ENCODE measurements around the gene KCP.
A peak's percentile ranks its signal among the peaks of the same experiment; 100 is the strongest.

The KCP gene

GRCh38 chr7:128872394-128872824 lies 38.1 kb downstream of the KCP start:
- DNase-seq (ENCODE audit: low spot score), result no peak

- DNase-seq (ENCODE audit: low spot score), result peak; percentile 47
Measured at GRCh38 chr7:128871050-128871449, 39.5 kb downstream of the KCP start.

DNA sequence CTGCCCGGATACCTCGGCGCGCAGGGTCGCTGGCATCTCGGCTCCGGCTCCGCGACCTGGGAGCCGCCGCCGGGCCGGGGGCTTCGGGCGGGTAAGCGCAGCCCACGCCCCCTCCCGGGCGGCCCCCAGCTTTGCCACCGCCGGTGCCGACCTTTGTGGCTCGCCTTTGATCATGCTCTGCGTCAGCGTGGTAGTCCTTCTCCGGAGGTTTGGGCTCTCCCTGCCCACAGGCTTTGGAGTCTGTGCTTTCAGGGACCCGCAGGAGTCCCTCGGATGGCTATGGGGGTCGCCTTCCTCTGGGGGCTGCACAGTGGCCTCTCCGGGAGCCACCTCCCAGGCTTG lies 40.6 kb downstream of the KCP start:
- no peak for DNase-seq (ENCODE audit: low spot score)

- peak; percentile 59 for DNase-seq (ENCODE audit: low spot score)
Measured at GRCh38 chr7:128869138-128869943, 41.2 kb downstream of the KCP start.

DNA sequence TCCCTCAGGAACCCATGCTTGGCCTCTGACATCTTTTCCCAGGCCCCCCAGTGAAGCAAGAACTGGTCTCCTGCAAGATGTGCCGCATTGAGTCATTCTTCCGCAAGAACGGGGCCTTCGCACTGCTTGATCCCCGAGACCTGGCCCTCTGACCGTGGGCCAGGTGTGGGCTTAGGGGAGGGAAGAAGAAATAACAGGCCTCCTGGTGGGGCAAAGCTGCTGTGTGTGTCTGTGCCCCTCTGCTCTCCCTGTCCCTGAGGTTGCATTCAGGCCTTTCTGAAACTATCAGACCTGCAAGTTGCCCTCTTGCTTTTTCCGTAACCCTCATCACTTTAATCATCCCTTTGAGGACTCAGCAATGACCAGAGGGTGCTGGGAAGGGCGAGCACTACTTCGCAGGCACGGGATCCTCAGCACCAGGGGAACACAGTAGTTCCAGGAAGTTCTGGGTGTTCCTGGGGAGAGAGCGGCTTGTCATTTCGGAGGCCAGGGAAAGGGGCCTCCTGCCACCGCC lies 41.8 kb downstream of the KCP start:
- no peak for DNase-seq (ENCODE audit: low spot score)

- DNase-seq (ENCODE audit: low spot score), result no peak
Measured at GRCh38 chr7:128867842-128868623, 42.5 kb downstream of the KCP start.

DNA sequence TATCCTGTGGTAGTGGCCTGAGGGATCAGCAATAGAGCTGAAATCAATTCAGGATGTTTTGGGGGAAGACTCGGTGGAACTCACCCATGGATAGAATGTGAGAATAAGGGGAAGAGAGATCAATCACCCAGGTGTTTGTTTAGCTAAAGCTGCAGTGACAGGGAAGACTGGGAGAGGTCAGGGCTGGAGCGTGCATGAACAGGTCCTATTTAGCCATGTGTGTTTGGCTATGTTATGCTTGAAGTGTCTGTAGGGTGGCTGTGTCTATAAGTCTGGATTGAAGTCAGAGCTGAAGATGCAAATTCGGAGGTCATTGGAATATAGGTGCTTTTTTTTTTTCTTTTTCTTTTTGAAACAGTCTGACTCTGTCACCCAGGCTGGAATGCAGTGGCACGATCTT lies 43.3 kb downstream of the KCP start:
- no peak for DNase-seq (ENCODE audit: low spot score)

- DNase-seq (ENCODE audit: low spot score), result no peak
Measured at GRCh38 chr7:128865996-128866877, 44.3 kb downstream of the KCP start.

GRCh38 chr7:128865303-128865702 lies 45.2 kb downstream of the KCP start:
- no peak for DNase-seq (ENCODE audit: low spot score)

- peak; percentile 55 for DNase-seq (ENCODE audit: low spot score)
Measured at GRCh38 chr7:128863433-128863989, 47.0 kb downstream of the KCP start.

GRCh38 chr7:128862571-128863432 lies 47.7 kb downstream of the KCP start, which contains the start of gene ATP6V1F:
Gene ATP6V1F, plus strand, starts transcription at chr7:128862856. Its CDS starts 49 bp downstream, at chr7:128862905.
- peak; percentile 99 for DNase-seq (ENCODE audit: low spot score)

GRCh38 chr7:128861957-128862570 lies 48.4 kb downstream of the KCP start:
- no peak for DNase-seq (ENCODE audit: low spot score)

DNA sequence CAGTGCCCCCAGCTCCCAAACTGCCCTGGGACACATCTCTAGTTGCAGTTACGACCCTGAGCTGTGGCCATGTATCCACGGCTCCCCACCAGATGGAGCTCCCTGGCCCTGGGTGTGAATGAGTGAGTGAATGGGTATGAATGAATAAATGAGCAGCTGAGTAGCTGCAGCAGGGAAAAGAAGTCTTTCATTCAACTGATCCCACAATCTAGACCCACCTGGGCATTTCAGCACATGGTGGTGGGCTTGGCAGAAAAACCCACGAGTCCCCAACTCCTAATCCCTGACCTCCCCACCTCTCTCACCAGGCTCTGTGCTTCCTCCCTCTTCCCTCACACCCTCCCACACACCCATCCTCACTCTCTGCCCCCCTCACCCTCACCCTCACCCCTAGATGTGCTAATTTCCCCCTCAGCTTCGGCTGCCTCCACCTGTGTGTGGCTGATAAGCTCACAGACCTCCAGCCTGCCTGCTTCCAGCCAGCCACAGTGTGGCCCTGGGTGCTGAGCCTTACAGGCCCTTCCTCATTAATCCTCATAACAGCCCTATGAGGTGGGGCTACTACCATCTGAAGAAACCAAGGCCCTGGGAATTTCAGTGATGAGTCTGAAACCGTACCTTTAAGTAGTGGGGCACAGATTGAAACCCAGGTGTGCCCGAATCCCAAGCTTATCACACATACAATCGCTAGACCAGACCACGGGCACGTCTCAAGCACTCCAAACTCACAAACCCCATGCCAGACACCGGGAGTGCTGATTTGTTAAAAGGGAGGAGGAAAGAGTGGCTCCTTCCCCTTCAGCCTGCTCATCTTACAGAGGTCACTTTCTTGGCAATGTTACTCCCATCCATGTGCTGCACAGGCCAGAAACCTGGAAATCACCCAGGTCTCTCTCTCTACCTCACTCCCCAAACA lies 50.1 kb downstream of the KCP start:
- DNase-seq (ENCODE audit: low spot score), result no peak

DNA sequence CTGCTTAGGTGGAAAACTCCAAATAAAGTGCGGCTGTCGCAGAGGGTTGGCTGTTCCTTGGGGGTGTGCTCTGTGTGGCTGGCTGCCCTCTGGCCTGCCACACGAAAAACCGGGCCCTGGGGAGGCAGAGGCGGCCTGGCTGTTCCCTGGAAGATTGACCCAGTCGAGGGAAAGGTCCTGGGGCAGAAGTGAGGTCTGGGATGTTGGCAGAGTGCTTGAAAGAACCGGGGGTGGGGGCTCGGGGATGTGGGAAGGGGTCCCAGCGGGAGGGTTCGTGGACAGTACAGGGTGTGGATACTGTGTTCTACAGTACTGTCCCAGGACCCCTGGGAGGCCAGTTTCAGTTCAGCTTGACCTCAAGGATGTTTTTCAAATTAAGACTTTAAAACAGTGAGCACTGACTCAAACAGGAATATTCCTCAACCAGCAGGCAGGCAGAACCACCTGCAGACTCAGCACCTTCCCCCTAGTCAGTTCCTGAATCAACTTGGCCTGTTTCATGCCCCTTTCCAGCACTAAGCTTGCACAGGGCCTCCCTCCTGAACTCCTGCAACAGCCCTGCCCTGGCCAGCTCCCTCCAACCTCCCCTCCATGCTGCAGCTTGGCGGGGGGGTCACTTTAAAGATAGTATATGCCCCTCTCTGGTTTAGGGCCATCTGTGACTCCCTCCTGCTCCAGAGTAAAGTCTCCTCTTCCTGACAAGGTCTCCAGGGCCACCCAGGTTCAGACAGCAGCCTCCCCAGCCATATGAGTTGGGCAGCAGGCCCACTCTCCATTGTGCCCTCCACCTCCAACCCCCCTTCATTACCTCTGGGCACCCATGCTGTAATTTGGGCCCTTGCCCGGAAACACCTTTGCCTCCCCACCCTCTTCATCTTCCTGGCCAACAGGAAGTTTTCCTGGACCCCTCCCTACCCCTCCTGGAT lies 51.0 kb downstream of the KCP start:
- DNase-seq (ENCODE audit: low spot score), result no peak

DNA sequence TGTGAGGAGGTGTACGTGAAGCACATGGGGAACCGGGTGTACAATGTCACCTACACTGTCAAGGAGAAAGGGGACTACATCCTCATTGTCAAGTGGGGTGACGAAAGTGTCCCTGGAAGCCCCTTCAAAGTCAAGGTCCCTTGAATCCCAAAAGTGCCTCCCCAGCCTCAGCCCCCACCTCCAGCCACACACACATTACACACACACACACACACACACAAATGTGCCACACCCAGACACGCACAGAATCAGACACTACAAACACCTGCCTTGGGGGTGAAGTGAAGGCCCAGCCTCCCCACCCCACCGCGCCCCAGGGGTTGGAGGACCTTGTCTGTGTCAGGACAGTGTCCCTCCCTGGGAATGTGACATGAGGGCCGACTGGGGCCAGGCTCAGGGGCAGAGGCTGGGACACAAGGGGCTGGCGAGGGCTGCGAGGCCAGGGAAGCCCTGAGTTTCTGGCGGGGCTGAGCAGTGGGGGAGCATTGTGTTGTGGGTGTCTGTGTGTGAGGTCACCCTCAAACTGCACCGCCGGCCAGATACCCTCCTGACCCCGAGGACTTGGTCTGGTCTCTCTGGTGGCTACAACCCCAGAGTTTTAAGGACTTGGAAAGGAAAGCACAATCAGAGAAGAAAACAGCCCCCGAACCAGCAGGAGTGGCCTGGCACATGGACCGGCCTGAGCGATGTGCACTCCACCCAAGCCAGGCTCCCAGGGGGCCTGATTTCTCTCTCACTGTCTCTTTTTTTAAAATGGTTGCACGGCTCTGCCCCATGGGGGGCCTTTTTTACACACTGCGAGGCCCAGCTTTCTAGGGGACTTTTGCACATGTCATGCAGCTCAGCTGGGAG lies 51.9 kb downstream of the KCP start:
- no peak for DNase-seq (ENCODE audit: low spot score)

GRCh38 chr7:128856001-128856718 lies 54.3 kb downstream of the KCP start:
- no peak for DNase-seq (ENCODE audit: low spot score)
